PC-9 (cell line): ENCODE results near the gene ZSWIM3. TPM values are rescaled to one million over a fixed set of nuclear protein-coding genes. Genes with fewer than 3 reads are reported as not detected.

ENCODE experiments used
- Bru-seq: library from RNA; stranded (reverse); fragments of 400-500 nt; gene quantifications from one replicate; lab custom pipeline; 2021; lab: Mats Ljungman, UMichigan
- BruChase-seq, 2 experiments: library from RNA; stranded (reverse); fragments of 400-500 nt; gene quantifications; one replicate each; lab custom pipeline; 2021; lab: Mats Ljungman, UMichigan
- BruUV-seq: library from RNA; stranded (reverse); fragments of 400-500 nt; replicated peaks from 2 replicates; lab custom pipeline; 2021; lab: Mats Ljungman, UMichigan
- CTCF ChIA-PET: fragments of 300-600 bp; sonication (Branson Sonifier 250); formaldehyde crosslinking; loops from one replicate; lab custom pipeline; 2022; ENCODE audit warnings: antibody characterized with exemption; lab: Charles Lee
- POLR2A ChIA-PET: fragments of 300-600 bp; sonication (Branson Sonifier 250); formaldehyde crosslinking; loops from one replicate; lab custom pipeline; 2022; ENCODE audit warnings: antibody characterized with exemption; ENCODE audit not compliant: unreplicated experiment; lab: Charles Lee
- DNase-seq, 2 experiments: peaks; one replicate each; pipeline versions ENCODE4 v3.0.0 to v3.0.0-alpha.2; 2015 to 2022; ENCODE audit warnings: mixed read lengths in 1 of 2
- H2AFZ ChIP-seq: fragments of 200-600 bp; sonication (generic); 2 replicates; pipeline ENCODE4 v1.8.1; 2017; ENCODE audit warnings: antibody characterized with exemption
- H3F3A ChIP-seq: fragments of 200-600 bp; sonication (generic); 2 replicates; pipeline ENCODE4 v1.8.1; 2017; ENCODE audit warnings: antibody characterized with exemption, mild to moderate bottlenecking, low read depth; ENCODE audit not compliant: insufficient read depth
- H3K27ac ChIP-seq: fragments of 200-600 bp; sonication (generic); 2 replicates; pipeline ENCODE4 v1.6.1; 2016; ENCODE audit warnings: mixed run types
- H3K27me3 ChIP-seq: fragments of 200-600 bp; sonication (generic); 2 replicates; pipeline ENCODE4 v1.6.1; 2016; ENCODE audit warnings: low read depth, mixed run types; ENCODE audit not compliant: insufficient read depth
- H3K36me3 ChIP-seq: fragments of 200-600 bp; sonication (generic); 2 replicates; pipeline ENCODE4 v1.6.1; 2016; ENCODE audit warnings: low read depth, mixed run types
- H3K4me1 ChIP-seq: fragments of 200-600 bp; sonication (generic); replicated peaks from 2 replicates; pipeline ENCODE4 v1.6.1; 2016; ENCODE audit warnings: mixed run types; ENCODE audit not compliant: insufficient read depth
- H3K4me2 ChIP-seq: fragments of 200-600 bp; sonication (generic); 2 replicates; pipeline ENCODE4 v1.6.1; 2017; ENCODE audit warnings: mixed run types
- H3K4me3 ChIP-seq: fragments of 200-600 bp; sonication (generic); 2 replicates; pipeline ENCODE4 v1.6.1; 2016; ENCODE audit warnings: mixed run types
- H3K79me2 ChIP-seq: fragments of 200-600 bp; sonication (generic); 2 replicates; pipeline ENCODE4 v1.6.1; 2017; ENCODE audit warnings: low read depth, mixed run types
- H3K9me2 ChIP-seq: fragments of 200-600 bp; sonication (generic); 2 replicates; pipeline ENCODE4 v1.8.1; 2017; ENCODE audit warnings: mild to moderate bottlenecking; ENCODE audit not compliant: insufficient read depth
- H3K9me3 ChIP-seq: fragments of 200-600 bp; sonication (generic); 2 replicates; pipeline ENCODE4 v1.8.1; 2016; ENCODE audit warnings: low read depth; ENCODE audit not compliant: insufficient read depth
- H4K20me1 ChIP-seq: fragments of 200-600 bp; sonication (generic); 2 replicates; pipeline ENCODE4 v1.8.1; 2017; ENCODE audit not compliant: insufficient read depth
- EZH2 ChIP-seq: fragments of 200-600 bp; sonication (generic); IDR thresholded peaks from 2 replicates; pipeline ENCODE4 v1.8.0; 2017; ENCODE audit warnings: antibody characterized with exemption, low read depth
- intact Hi-C: fragments of 100-400 bp; cut with micrococcal nuclease; formaldehyde crosslinking; loops from one replicate; pipeline ENCODE4 v1.10.0; 2022; ENCODE audit not compliant: unreplicated experiment
- long read RNA-seq: library from polyadenylated mRNA; stranded (forward); transcript quantifications from one replicate; pipeline ENCODE4 v2.0.0, GENCODE V29; 2022
- total RNA-seq: library from RNA; stranded (reverse); gene quantifications from 2 replicates; pipeline ENCODE4 v1.2.3, GENCODE V29; 2021
- TF ChIP-seq, protein P1 (sequence below): fragments of 200-600 bp; sonication (generic); conservative IDR thresholded peaks from 2 replicates; pipeline ENCODE4 v1.6.1; 2017; ENCODE audit warnings: mixed run types, antibody characterized with exemption, mild to moderate bottlenecking, moderate library complexity

ZSWIM3 gene
- total RNA-seq (2.7 and 3.3 TPM in 2 replicates), Bru-seq, nascent RNA (percentile 47 among the genes with signal in this experiment), BruChase-seq, experiment 1, labeled RNA remaining after a 2-hour chase (percentile 43 among the genes with signal in this experiment), BruChase-seq, experiment 2, labeled RNA remaining after a 6-hour chase (percentile 37 among the genes with signal in this experiment)
- long read RNA-seq, transcript ZSWIM3-201 (2 exons, 2,773 nt) = major isoform, 9 of 10 reads
- long read RNA-seq, partial matches to known transcripts = 0 of 10 reads
- long read RNA-seq, other reads (novel, unspliced or antisense) = 1 of 10 reads

DNA sequence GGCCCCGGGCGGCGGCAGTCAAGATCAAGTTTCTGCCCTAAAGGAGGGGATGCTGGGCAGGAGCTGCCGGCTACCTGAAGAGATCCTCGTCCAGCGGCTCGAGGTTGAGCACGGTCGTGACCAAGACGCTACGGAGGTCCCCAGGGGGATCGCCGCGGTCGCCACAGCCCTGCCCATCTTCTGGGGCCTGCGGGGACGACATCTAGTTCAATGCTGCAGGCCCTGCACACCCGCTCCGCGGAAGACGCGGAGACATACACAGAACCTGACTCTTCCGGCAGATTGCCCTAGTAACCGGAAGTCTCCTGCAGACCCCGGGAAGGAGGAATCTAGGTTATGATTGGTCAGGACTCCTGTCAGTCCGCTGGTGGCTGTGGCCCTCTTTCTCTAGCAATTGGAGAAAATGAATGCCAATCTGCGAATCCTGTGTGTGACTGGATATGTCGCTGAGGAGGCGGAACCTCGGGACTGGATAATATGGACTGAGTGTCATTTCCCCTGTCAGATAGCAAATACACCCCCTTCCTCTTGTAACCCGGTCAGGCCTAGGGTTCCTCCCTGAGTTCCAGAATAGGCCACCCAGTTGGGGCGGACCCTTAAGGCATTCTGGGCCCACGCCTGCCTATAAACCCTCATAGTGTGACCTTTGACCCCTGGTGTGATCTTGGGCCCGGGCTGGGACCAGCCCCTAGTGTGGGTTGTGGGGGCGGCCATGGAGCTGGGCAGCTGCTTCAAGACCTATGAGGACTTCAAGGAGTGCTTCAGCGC is at the start of gene ZSWIM3, which contains the start of gene ACOT8:
Gene ZSWIM3 (plus strand): TSS at position 501 of the 768 bp plus-strand sequence. CDS start 212 bp downstream, at position 713.
Gene ACOT8 (minus strand): TSS at position 279 of the 768 bp plus-strand sequence. CDS start 77 bp downstream, at position 202.
- H3K4me1 ChIP-seq = peaks cover 26% of the 10 kb centered on the region

DNA sequence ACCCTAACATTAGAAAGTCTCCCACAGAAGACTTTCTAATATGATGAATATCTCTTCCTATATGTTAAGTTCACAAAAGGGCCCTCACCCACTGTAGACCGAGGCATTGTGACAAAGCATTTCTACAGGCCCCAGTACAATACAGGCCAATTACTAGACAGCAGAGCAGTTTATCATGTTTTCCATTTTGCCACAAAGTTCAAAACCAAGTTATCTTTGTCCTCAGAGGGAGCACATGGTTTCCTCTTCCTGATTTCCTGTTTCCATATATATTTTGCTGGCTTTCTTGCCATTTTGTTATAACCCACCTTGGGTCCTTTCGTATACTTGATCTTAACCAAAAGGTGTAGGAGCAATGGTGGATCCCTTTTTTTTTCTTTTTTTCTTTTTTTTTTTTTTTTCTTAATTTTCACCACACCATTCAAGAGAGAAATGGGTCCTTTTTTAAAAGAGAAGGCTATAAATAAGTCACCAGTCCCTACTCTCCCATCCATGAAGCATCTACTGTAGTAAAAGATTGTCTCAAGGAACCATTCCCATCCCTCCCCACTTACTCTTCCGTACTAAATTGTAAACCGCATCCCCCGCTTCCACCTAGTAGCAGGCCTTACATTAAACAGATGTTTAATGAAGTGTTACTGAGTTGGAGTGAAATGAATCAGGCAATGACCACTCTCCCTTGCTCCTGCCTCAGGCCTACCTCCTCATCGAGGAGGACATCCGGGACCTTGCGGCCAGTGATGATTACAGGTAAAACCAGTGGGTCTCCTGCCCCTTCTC is 47.0 kb upstream of the ZSWIM3 start:
- no peaks in the 10 kb centered on the region for H4K20me1 ChIP-seq
- intact Hi-C loops = loop anchor here (5.0 kb wide), 1 partner anchor 152 kb away; no protein-coding TSS in a partner anchor
- BruUV-seq = no TSS peak
- no peak overlapping the region for H3K27ac ChIP-seq
- H3K79me2 ChIP-seq = peaks cover 24% of the 10 kb centered on the region
- peak in 1 of 2 experiments; percentile 32 for DNase-seq
- peaks cover 38% of the 10 kb centered on the region for H3F3A ChIP-seq
- ChIA-PET CTCF (no interaction called here), POLR2A (interaction anchor here (0.6 kb wide), 1 partner anchor 288 kb away, joined by 3 read pairs; no protein-coding TSS in a partner anchor)
- no peak overlapping the region for H3K4me3 ChIP-seq
- H2AFZ ChIP-seq = no peak overlapping the region
- no peaks in the 10 kb centered on the region for H3K27me3 ChIP-seq
- H3K36me3 ChIP-seq = peaks cover 35% of the 10 kb centered on the region
- no peak overlapping the region for H3K4me2 ChIP-seq
- no peaks in the 10 kb centered on the region for H3K9me2 ChIP-seq
- peaks cover 18% of the 10 kb centered on the region for H3K4me1 ChIP-seq
- H3K9me3 ChIP-seq = no peaks in the 10 kb centered on the region
- TF ChIP-seq EZH2 = no peak
- TF ChIP-seq, protein P1, sequence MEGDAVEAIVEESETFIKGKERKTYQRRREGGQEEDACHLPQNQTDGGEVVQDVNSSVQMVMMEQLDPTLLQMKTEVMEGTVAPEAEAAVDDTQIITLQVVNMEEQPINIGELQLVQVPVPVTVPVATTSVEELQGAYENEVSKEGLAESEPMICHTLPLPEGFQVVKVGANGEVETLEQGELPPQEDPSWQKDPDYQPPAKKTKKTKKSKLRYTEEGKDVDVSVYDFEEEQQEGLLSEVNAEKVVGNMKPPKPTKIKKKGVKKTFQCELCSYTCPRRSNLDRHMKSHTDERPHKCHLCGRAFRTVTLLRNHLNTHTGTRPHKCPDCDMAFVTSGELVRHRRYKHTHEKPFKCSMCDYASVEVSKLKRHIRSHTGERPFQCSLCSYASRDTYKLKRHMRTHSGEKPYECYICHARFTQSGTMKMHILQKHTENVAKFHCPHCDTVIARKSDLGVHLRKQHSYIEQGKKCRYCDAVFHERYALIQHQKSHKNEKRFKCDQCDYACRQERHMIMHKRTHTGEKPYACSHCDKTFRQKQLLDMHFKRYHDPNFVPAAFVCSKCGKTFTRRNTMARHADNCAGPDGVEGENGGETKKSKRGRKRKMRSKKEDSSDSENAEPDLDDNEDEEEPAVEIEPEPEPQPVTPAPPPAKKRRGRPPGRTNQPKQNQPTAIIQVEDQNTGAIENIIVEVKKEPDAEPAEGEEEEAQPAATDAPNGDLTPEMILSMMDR = no peak

More for the DNA sequence above, at the start of gene ZSWIM3, which contains the start of gene ACOT8:
- Histone ChIP-seq H3K79me2 (peaks cover 25% of the 10 kb centered on the region), H3K4me2 (peak within 1 kb of the TSS; percentile 83), H3K9me3 (no peaks in the 10 kb centered on the region), H3K27me3 (no peaks in the 10 kb centered on the region), H3K27ac (no peak within 1 kb of the TSS), H4K20me1 (no peaks in the 10 kb centered on the region), H3K36me3 (no peaks in the 10 kb centered on the region), H3K4me3 (peak within 1 kb of the TSS; percentile 86), H3F3A (0 out of 2 replicates have a peak, but pooled peaks cover 3% of the 10 kb centered on the region), H2AFZ (peak within 1 kb of the TSS; percentile 95), H3K9me2 (no peaks in the 10 kb centered on the region)
- POLR2A ChIA-PET = interaction anchor here (1.1 kb wide), 1 partner anchor 10 kb away, joined by 4 read pairs; no protein-coding TSS in a partner anchor
- BruUV-seq = no TSS peak
- DNase-seq = peak; percentile 97 to 100
- intact Hi-C loops = loop anchor here (2.0 kb wide), 1 partner anchor 24 kb away; the partner anchor contains the start of gene ZSWIM1
- CTCF ChIA-PET = no interaction called here
- TF ChIP-seq EZH2 = no peak
- TF ChIP-seq, protein P1 = no peak
